ENCODE measurements around the gene UBE2S. TPM values are rescaled to one million over a fixed set of nuclear protein-coding genes. Genes with fewer than 3 reads are reported as not detected.

UBE2S gene
- total and polyA plus RNA-seq, 4 donors, result 11.3 to 25.6 (median 20.0) TPM

DNA sequence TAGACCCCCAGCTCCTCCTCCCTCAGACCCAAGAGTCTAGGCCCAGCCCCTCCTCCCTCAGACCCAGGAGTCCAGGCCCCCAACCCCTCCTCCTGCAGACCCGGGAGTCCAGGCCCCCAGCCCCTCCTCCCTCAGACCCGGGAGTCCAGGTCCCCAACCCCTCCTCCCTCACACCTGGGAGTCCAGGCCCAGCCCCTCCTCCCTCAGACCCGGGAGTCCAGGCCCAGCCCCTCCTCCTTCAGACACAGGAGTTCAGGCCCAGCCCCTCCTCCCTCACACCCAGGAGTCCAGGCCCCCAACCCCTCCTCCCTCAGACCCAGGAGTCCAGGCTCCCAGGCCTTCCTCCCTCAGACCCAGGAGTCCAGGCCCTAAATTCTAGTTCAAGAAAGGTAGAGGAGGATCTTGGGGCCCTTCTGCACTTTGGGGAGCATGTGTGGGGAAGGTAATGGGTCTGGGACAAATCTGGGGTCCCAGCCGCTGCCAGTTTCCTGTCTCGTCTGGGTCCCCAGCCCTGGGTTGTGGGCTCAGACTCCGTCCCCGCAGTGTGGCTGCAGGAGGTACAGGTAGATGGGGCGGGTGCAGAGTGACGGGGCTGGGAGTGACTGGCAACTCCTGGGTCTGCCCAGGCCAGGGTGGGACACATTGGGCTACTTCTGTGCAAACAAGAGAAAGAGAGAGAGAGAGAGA is 34.1 kb downstream of the UBE2S start:
- TF ChIP-seq, protein P1, sequence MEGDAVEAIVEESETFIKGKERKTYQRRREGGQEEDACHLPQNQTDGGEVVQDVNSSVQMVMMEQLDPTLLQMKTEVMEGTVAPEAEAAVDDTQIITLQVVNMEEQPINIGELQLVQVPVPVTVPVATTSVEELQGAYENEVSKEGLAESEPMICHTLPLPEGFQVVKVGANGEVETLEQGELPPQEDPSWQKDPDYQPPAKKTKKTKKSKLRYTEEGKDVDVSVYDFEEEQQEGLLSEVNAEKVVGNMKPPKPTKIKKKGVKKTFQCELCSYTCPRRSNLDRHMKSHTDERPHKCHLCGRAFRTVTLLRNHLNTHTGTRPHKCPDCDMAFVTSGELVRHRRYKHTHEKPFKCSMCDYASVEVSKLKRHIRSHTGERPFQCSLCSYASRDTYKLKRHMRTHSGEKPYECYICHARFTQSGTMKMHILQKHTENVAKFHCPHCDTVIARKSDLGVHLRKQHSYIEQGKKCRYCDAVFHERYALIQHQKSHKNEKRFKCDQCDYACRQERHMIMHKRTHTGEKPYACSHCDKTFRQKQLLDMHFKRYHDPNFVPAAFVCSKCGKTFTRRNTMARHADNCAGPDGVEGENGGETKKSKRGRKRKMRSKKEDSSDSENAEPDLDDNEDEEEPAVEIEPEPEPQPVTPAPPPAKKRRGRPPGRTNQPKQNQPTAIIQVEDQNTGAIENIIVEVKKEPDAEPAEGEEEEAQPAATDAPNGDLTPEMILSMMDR (IDR thresholded peaks at IDR 0.05; ENCODE audit: control extremely low read depth, extremely low read depth), result no peak

DNA sequence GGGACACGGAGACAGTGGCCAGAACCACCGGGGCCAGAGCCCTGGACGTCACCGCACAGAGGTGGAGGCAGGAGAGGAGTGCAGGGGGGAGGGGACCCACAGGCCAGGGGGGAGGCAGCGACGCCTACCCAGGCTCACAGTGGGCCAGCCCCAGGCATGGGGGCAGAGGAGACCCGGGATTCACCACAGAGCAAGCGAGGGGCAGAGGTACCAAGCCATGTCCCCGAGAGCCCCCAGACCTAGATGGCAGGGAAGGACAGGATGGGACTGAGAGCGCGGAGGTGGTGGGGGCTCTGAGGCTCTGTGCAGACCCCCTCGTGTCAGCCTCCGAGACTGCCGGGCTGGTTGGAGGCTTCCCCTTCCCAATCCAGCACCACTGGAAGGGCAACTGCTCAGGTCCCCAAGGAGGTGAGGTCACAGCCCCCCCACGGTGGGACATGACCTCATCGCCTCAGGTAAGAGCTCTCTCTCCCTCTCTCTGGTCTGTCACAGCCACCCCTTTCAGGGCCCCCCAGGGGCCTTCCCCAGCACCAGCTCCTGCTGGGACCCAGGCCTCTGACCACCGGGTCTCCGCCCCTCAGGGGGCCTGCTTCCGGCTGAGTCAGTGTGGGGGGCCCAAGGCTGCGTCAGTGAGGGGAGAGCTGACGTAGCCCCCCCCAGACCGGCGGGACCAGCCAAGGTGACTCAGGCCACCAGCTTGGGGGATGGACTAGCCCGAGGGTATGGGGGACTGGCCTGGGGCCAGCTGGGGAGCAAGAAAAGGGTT is 35.1 kb downstream of the UBE2S start:
- no peak for ATAC-seq (ENCODE audit: insufficient read depth, low FRiP score)
- Histone ChIP-seq H3K27ac (ENCODE audit: low read depth in 1 of 2, low read length in 1 of 2) (no peak overlapping the region), H3K27me3 (ENCODE audit: control insufficient read depth in 3 of 3, insufficient read depth in 3 of 3, low read length in 2 of 3) (peaks cover 4 to 43% (median 11%) of the 10 kb centered on the region in 3 donors), H3K9me3 (ENCODE audit: control insufficient read depth in 4 of 4, insufficient read depth in 3 of 4, low read length in 3 of 4) (peaks cover 0 to 4% (median 0%) of the 10 kb centered on the region in 4 donors), H3K9ac (ENCODE audit: insufficient read depth in 1 of 2, low read length in 2 of 2) (no peak overlapping the region), H3K4me1 (ENCODE audit: control insufficient read depth in 5 of 5, insufficient read depth in 5 of 5, low read length in 5 of 5) (peaks cover 0 to 23% (median 12%) of the 10 kb centered on the region in 5 donors), H3K4me3 (no peak overlapping the region), H3K36me3 (ENCODE audit: control insufficient read depth in 4 of 4, insufficient read depth in 4 of 4, low read length in 4 of 4) (no peaks in the 10 kb centered on the region)
- no peak for DNase-seq
- TF ChIP-seq, protein P1 (IDR thresholded peaks at IDR 0.05; ENCODE audit: control extremely low read depth, extremely low read depth), result no peak
- WGBS, 2 donors, result 35 to 36% methylated on average over 24 of the region's 24 CpGs

More for the DNA sequence above, 34.1 kb downstream of the UBE2S start:
- no peak overlapping the region for H3K4me3 ChIP-seq
- H3K27ac ChIP-seq (ENCODE audit: low read depth in 1 of 2, low read length in 1 of 2), result no peak overlapping the region
- H3K9ac ChIP-seq (ENCODE audit: insufficient read depth in 1 of 2, low read length in 2 of 2), result no peak overlapping the region
- 43 to 52% methylated on average over 9 of the region's 9 CpGs for WGBS, 2 donors
- H3K27me3 ChIP-seq (ENCODE audit: control insufficient read depth in 3 of 3, insufficient read depth in 3 of 3, low read length in 2 of 3), result peaks cover 4 to 49% (median 9%) of the 10 kb centered on the region in 3 donors
- no peaks in the 10 kb centered on the region for H3K36me3 ChIP-seq (ENCODE audit: control insufficient read depth in 4 of 4, insufficient read depth in 4 of 4, low read length in 4 of 4)
- ATAC-seq (ENCODE audit: insufficient read depth, low FRiP score) (no peak), DNase-seq (no peak)
- H3K9me3 ChIP-seq (ENCODE audit: control insufficient read depth in 4 of 4, insufficient read depth in 3 of 4, low read length in 3 of 4), result peaks cover 0 to 4% (median 0%) of the 10 kb centered on the region in 4 donors
- peaks cover 0 to 29% (median 14%) of the 10 kb centered on the region in 5 donors for H3K4me1 ChIP-seq (ENCODE audit: control insufficient read depth in 5 of 5, insufficient read depth in 5 of 5, low read length in 5 of 5)

DNA sequence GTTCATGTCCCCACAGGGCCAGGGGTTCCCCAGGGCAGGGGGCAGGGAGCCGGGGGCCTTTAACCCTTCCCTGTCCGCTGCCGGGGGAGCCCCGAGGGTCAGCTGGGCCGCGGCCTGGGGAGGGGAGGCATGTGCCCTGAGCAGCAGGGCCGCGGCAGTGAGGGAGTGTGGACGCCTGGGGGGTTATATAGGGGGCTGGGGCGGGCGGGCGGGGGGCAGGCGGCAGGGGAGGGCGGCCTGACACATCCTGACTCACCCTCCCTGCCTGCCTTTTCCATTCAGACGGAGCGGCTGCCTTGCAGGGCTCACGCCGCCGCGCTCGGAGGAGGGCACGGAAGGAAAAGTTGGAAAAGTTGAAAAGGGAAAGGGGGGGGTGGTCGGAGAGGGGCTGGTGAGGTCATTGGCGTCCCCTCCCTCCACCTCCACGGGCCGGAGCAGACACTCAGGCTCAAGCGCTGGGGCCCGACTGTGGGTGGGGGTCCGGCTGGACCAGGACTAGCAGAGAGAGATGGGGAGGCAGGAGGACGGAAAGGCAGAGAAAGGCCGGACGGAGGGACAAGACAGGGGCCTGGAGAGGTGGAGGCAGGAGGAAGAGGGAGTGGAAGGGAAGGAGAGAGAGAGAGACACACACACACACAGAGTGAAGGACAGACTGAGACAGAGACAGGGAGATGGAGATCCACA is 37.1 kb downstream of the UBE2S start, which contains the start of gene IL11:
TSS of gene IL11 (minus strand) at position 159 of the 684 bp plus-strand sequence. CDS start at position 6, 153 bp downstream.
- Histone ChIP-seq H3K9ac (ENCODE audit: insufficient read depth in 1 of 2, low read length in 2 of 2) (no peak within 1 kb of the TSS), H3K27ac (ENCODE audit: low read depth in 1 of 2, low read length in 1 of 2) (no peak within 1 kb of the TSS), H3K9me3 (ENCODE audit: control insufficient read depth in 4 of 4, insufficient read depth in 3 of 4, low read length in 3 of 4) (peaks cover 0 to 4% (median 0%) of the 10 kb centered on the region in 4 donors), H3K27me3 (ENCODE audit: control insufficient read depth in 3 of 3, insufficient read depth in 3 of 3, low read length in 2 of 3) (peaks cover 4 to 31% (median 11%) of the 10 kb centered on the region in 3 donors), H3K4me1 (ENCODE audit: control insufficient read depth in 5 of 5, insufficient read depth in 5 of 5, low read length in 5 of 5) (peaks cover 0 to 21% (median 10%) of the 10 kb centered on the region in 5 donors), H3K4me3 (no peak within 1 kb of the TSS), H3K36me3 (ENCODE audit: control insufficient read depth in 4 of 4, insufficient read depth in 4 of 4, low read length in 4 of 4) (no peaks in the 10 kb centered on the region)
- no peak for ATAC-seq (ENCODE audit: insufficient read depth, low FRiP score)
- TF ChIP-seq, protein P1 (IDR thresholded peaks at IDR 0.05; ENCODE audit: control extremely low read depth, extremely low read depth), result no peak
- no peak for DNase-seq
- WGBS, 2 donors, result 7 to 12% methylated on average over 23 to 32 of the region's 32 CpGs
